ENCODE data around the gene WASF1. TPM values are rescaled to one million over a fixed set of nuclear protein-coding genes. Genes with fewer than 3 reads are reported as not detected.

The WASF1 gene
- total and polyA plus RNA-seq, 2 donors from 2014 or later = 6.5 to 9.7 TPM

GRCh38 chr6:110173506-110174132, 5.9 kb downstream of the WASF1 start:
- Histone ChIP-seq H3K36me3 (ENCODE audit: control insufficient read depth in 2 of 3, insufficient read depth in 3 of 3, low read length in 3 of 3) (no peaks in the 10 kb centered on the region), H3K27me3 (ENCODE audit: control insufficient read depth, insufficient read depth, low read length) (no peaks in the 10 kb centered on the region), H3K27ac (ENCODE audit: low read depth in 2 of 2, low read length in 2 of 2) (no peak overlapping the region), H3K9ac (ENCODE audit: low read length in 3 of 3) (no peak overlapping the region), H3K4me3 (ENCODE audit: low read length in 3 of 3) (no peak overlapping the region), H3K4me1 (ENCODE audit: control insufficient read depth in 2 of 3, insufficient read depth in 2 of 3, low read depth in 1 of 3, low read length in 3 of 3) (no peaks in the 10 kb centered on the region), H3K9me3 (ENCODE audit: control insufficient read depth in 2 of 3, insufficient read depth in 1 of 3, low read length in 3 of 3) (no peaks in the 10 kb centered on the region)
- peak in 1 of 5 donors; percentile 15 for DNase-seq
- FAIRE-seq = no peak
- intact Hi-C loops (cut with DNase I) = no loop called here
- TF ChIP-seq CTCF (IDR thresholded peaks at IDR 0.05; ENCODE audit: borderline replicate concordance, extremely low read depth, insufficient read depth) = no peak

- Histone ChIP-seq H3K4me3 (ENCODE audit: low read length in 3 of 3) (no peak overlapping the region), H3K9ac (ENCODE audit: low read length in 3 of 3) (no peak overlapping the region), H3K36me3 (ENCODE audit: control insufficient read depth in 2 of 3, insufficient read depth in 3 of 3, low read length in 3 of 3) (no peaks in the 10 kb centered on the region), H3K27ac (ENCODE audit: low read depth in 2 of 2, low read length in 2 of 2) (no peak overlapping the region), H3K9me3 (ENCODE audit: control insufficient read depth in 2 of 3, insufficient read depth in 1 of 3, low read length in 3 of 3) (no peaks in the 10 kb centered on the region), H3K4me1 (ENCODE audit: control insufficient read depth in 2 of 3, insufficient read depth in 2 of 3, low read depth in 1 of 3, low read length in 3 of 3) (no peaks in the 10 kb centered on the region), H3K27me3 (ENCODE audit: control insufficient read depth, insufficient read depth, low read length) (no peaks in the 10 kb centered on the region)
- intact Hi-C loops (cut with DNase I) = no loop called here
- peak in 1 of 5 donors; percentile 8 for DNase-seq
- FAIRE-seq = no peak
- no peak for TF ChIP-seq CTCF (IDR thresholded peaks at IDR 0.05; ENCODE audit: borderline replicate concordance, extremely low read depth, insufficient read depth)
Measured at GRCh38 chr6:110170081-110170480, 9.4 kb downstream of the WASF1 start.

- H3K36me3 ChIP-seq (ENCODE audit: control insufficient read depth in 2 of 3, insufficient read depth in 3 of 3, low read length in 3 of 3) = no peaks in the 10 kb centered on the region
- FAIRE-seq = no peak
Measured at GRCh38 chr6:110158479-110158878, 21.0 kb downstream of the WASF1 start.

More at GRCh38 chr6:110158479-110158878, 21.0 kb downstream of the WASF1 start:
- Histone ChIP-seq H3K9me3 (ENCODE audit: control insufficient read depth in 2 of 3, insufficient read depth in 1 of 3, low read length in 3 of 3) (no peaks in the 10 kb centered on the region), H3K4me3 (ENCODE audit: low read length in 3 of 3) (no peak overlapping the region), H3K9ac (ENCODE audit: low read length in 3 of 3) (no peak overlapping the region), H3K27me3 (ENCODE audit: control insufficient read depth, insufficient read depth, low read length) (no peaks in the 10 kb centered on the region), H3K4me1 (ENCODE audit: control insufficient read depth in 2 of 3, insufficient read depth in 2 of 3, low read depth in 1 of 3, low read length in 3 of 3) (no peaks in the 10 kb centered on the region), H3K27ac (ENCODE audit: low read depth in 2 of 2, low read length in 2 of 2) (no peak overlapping the region)
- intact Hi-C loops (cut with DNase I) = no loop called here
- TF ChIP-seq CTCF (IDR thresholded peaks at IDR 0.05; ENCODE audit: borderline replicate concordance, extremely low read depth, insufficient read depth) = no peak
- DNase-seq = no peak
